Measurements from ENCODE around the gene RNF220. TPM values are rescaled to one million over a fixed set of nuclear protein-coding genes. Genes with fewer than 3 reads are reported as not detected.

The RNF220 gene
- total RNA-seq, 1 donor from 2014 or later = 52.5 TPM

DNA sequence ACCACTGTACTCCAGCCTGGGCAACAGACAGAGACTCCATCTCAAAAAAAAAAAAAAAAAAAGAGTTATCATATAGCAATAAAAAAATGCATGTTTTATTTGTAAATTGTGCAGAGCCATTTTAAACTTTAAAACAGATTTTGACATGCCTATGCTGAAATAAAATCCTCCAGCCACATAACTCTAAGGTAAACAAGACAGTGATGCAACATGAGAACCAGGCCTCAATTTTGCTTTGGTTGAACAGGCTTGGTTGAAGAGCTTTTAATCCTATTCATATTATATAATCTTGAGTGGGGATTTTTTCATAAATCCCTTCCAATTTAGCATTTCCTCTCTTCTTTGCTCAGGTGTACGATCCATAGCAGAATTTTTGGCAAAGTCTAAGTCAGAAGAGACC, 295.5 kb downstream of the RNF220 start:
- H3K4me3 ChIP-seq = no peak overlapping the region
- no peaks in the 10 kb centered on the region for H3K27me3 ChIP-seq
- H3K27ac ChIP-seq = no peak overlapping the region
- TF ChIP-seq POLR2AphosphoS5 (IDR thresholded peaks at IDR 0.05; ENCODE audit: insufficient read depth in 1 of 2, low read depth in 1 of 2) (no peak), POLR2A (IDR thresholded peaks at IDR 0.05) (no peak)
- TF ChIP-seq, protein P1, sequence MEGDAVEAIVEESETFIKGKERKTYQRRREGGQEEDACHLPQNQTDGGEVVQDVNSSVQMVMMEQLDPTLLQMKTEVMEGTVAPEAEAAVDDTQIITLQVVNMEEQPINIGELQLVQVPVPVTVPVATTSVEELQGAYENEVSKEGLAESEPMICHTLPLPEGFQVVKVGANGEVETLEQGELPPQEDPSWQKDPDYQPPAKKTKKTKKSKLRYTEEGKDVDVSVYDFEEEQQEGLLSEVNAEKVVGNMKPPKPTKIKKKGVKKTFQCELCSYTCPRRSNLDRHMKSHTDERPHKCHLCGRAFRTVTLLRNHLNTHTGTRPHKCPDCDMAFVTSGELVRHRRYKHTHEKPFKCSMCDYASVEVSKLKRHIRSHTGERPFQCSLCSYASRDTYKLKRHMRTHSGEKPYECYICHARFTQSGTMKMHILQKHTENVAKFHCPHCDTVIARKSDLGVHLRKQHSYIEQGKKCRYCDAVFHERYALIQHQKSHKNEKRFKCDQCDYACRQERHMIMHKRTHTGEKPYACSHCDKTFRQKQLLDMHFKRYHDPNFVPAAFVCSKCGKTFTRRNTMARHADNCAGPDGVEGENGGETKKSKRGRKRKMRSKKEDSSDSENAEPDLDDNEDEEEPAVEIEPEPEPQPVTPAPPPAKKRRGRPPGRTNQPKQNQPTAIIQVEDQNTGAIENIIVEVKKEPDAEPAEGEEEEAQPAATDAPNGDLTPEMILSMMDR (IDR thresholded peaks at IDR 0.05) = no peak
- no peak for DNase-seq (ENCODE audit: extremely low spot score in 2 of 2)
- H3K4me1 ChIP-seq = no peaks in the 10 kb centered on the region
- H3K36me3 ChIP-seq = no peaks in the 10 kb centered on the region
- intact Hi-C loops (cut with DNase I) = no loop called here
- no peaks in the 10 kb centered on the region for H3K9me3 ChIP-seq

DNA sequence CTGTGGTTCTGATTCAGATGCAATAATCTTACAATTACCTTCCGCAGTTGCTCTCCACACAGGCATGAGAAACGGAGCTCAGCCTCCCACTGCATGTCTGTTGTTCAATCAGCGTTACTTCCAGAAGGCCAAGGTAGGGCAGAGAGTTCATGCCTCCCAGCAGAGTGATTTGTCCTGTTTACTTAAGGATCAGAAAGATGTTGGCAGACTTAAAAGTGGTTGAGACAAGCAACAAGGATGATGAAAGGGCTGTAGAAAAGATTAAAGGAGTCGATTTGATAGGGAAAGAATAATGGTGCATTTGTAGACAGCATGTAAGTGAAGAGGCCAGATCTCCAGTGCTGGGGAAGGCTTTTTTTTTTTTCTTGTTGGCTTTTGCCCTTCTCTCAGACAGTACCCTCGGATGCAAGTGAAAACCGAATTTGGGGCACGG, 296.1 kb downstream of the RNF220 start:
- intact Hi-C loops (cut with DNase I) = no loop called here
- Histone ChIP-seq H3K9me3 (no peaks in the 10 kb centered on the region), H3K27me3 (no peaks in the 10 kb centered on the region), H3K27ac (no peak overlapping the region), H3K4me3 (no peak overlapping the region), H3K4me1 (no peaks in the 10 kb centered on the region), H3K36me3 (no peaks in the 10 kb centered on the region)
- no peak for DNase-seq (ENCODE audit: extremely low spot score in 2 of 2)
- TF ChIP-seq, protein P1 (IDR thresholded peaks at IDR 0.05) = no peak
- TF ChIP-seq POLR2A (IDR thresholded peaks at IDR 0.05) (no peak), POLR2AphosphoS5 (IDR thresholded peaks at IDR 0.05; ENCODE audit: insufficient read depth in 1 of 2, low read depth in 1 of 2) (no peak)

Small RNAs within 50 kb of the gene (microRNA-seq; reads per million reads assigned to microRNA genes)
- gene MIR5584 (ENCODE audit: borderline number of aligned reads, borderline replicate concordance) = not detected

Small RNAs within 50 kb of the gene (small RNA-seq; reads per million reads assigned to genes)
- gene MIR5584 = not detected
- not detected for gene RNU6-369P

Other genes starting within 250 kb of the RNF220 start
- 52.3 TPM for gene DMAP1, start 191.8 kb upstream of the RNF220 start, total RNA-seq
- 39.3 TPM for gene ERI3, start 50.0 kb upstream of the RNF220 start, total RNA-seq